H1 (cell line): Measurements from ENCODE around the gene SIPA1L3. TPM values are rescaled to one million over a fixed set of nuclear protein-coding genes. Genes with fewer than 3 reads are reported as not detected.

ENCODE experiments used
- CTCF ChIA-PET: fragments of 300-600 bp; sonication (Branson Sonifier 250); formaldehyde crosslinking; loops from one replicate; lab custom pipeline; 2021; ENCODE audit not compliant: partially characterized antibody; lab: Charles Lee
- POLR2A ChIA-PET: fragments of 300-600 bp; sonication (Branson Sonifier 250); formaldehyde crosslinking; loops from one replicate; lab custom pipeline; 2021; ENCODE audit warnings: inconsistent platforms; ENCODE audit not compliant: partially characterized antibody; lab: Charles Lee
- DNase-seq, 2 experiments: peaks; one replicate each; pipeline versions ENCODE4 v3.0.0 to v3.0.0-alpha.2; 2010 to 2022; ENCODE audit warnings: low spot score in 2 of 2, low read depth in 1 of 2, mixed read lengths in 1 of 2
- FAIRE-seq: peaks from 2 replicates; lab custom pipeline; 2011; peaks lifted over from hg19 to GRCh38; lab: Jason Lieb, UNC
- H2AFZ ChIP-seq: 2 replicates; pipeline ENCODE4 v1.8.1; 2012; ENCODE audit warnings: low read length, inconsistent platforms
- H2AK5ac ChIP-seq: 2 replicates; pipeline ENCODE4 v1.6.1; 2013; ENCODE audit warnings: low read depth, low read length
- H2BK120ac ChIP-seq: replicated peaks from 2 replicates; pipeline ENCODE3; 2013; ENCODE audit warnings: low read depth, low read length, inconsistent platforms
- H2BK12ac ChIP-seq: 2 replicates; pipeline ENCODE4 v1.6.1; 2013; ENCODE audit warnings: low read depth, low read length
- H2BK15ac ChIP-seq: 2 replicates; pipeline ENCODE4 v1.6.1; 2013; ENCODE audit warnings: low read length
- H2BK20ac ChIP-seq: 2 replicates; pipeline ENCODE4 v1.6.1; 2013; ENCODE audit warnings: low read length
- H2BK5ac ChIP-seq: 2 replicates; pipeline ENCODE4 v1.6.1; 2013; ENCODE audit warnings: low read depth, low read length
- H3K14ac ChIP-seq: 2 replicates; pipeline ENCODE4 v1.6.1; 2013; ENCODE audit warnings: inconsistent platforms; ENCODE audit not compliant: insufficient read length
- H3K18ac ChIP-seq: 2 replicates; pipeline ENCODE4 v1.6.1; 2013; ENCODE audit warnings: low read length; ENCODE audit errors: extremely low read depth
- H3K23ac ChIP-seq: 2 replicates; pipeline ENCODE4 v1.6.1; 2013; ENCODE audit warnings: inconsistent platforms; ENCODE audit not compliant: insufficient read length
- H3K23me2 ChIP-seq: 2 replicates; pipeline ENCODE4 v1.6.1; 2013; ENCODE audit warnings: low read depth, low read length
- H3K27ac ChIP-seq: 2 replicates; pipeline ENCODE4 v1.6.1; 2011; ENCODE audit warnings: low read depth, low read length, inconsistent platforms
- H3K27me3 ChIP-seq, 4 experiments: replicated peaks in 1 of 4; 1 replicate in 1 of 4; 2 replicates in 3 of 4; pipeline versions ENCODE4 v1.6.1 to v1.8.1; 2011 to 2013; ENCODE audit warnings: low read length in 3 of 4, mild to moderate bottlenecking in 3 of 4, inconsistent platforms in 2 of 4, mixed read lengths in 2 of 4, moderate library complexity in 1 of 4; ENCODE audit not compliant: control insufficient read depth in 3 of 4, insufficient read depth in 3 of 4; ENCODE audit errors: extremely low read depth in 1 of 4
- H3K36me3 ChIP-seq, 4 experiments: 2 replicates each; pipeline versions ENCODE4 v1.6.1 to v1.8.1; 2011 to 2013; ENCODE audit warnings: mild to moderate bottlenecking in 4 of 4, low read length in 3 of 4, moderate library complexity in 2 of 4, control low read depth in 1 of 4, inconsistent platforms in 1 of 4; ENCODE audit not compliant: insufficient read depth in 4 of 4, control insufficient read depth in 2 of 4
- H3K4ac ChIP-seq: replicated peaks from 2 replicates; pipeline ENCODE3; 2013; ENCODE audit warnings: low read length, low read depth, mixed read lengths, inconsistent platforms; ENCODE audit not compliant: insufficient read length
- H3K4me1 ChIP-seq, 4 experiments: replicated peaks in 1 of 4; 1 replicate in 1 of 4; 2 replicates in 3 of 4; pipeline versions ENCODE4 v1.6.1 to v1.8.1; 2011 to 2013; ENCODE audit warnings: low read length in 3 of 4, inconsistent platforms in 2 of 4, mixed read lengths in 1 of 4; ENCODE audit not compliant: insufficient read depth in 4 of 4, control insufficient read depth in 3 of 4
- H3K4me2 ChIP-seq, 2 experiments: 2 replicates each; pipeline versions ENCODE4 v1.6.1 to v1.8.1; 2011 to 2013; ENCODE audit warnings: low read depth in 2 of 2, low read length in 2 of 2, control low read depth in 1 of 2, inconsistent platforms in 1 of 2, mild to moderate bottlenecking in 1 of 2; ENCODE audit not compliant: insufficient read depth in 1 of 2
- H3K4me3 ChIP-seq, 4 experiments: fragments of 200-600, 300-600 bp in 1 of 4; sonication (generic), shearing (Covaris generic), sonication (Bioruptor Twin) in 1 of 4; 2 replicates each; pipeline versions ENCODE4 v1.5.1 to v1.8.1; 2011 to 2016; ENCODE audit warnings: low read length in 4 of 4, low read depth in 3 of 4, control low read depth in 2 of 4, inconsistent platforms in 2 of 4, mild to moderate bottlenecking in 2 of 4, mixed read lengths in 1 of 4, moderate library complexity in 1 of 4; ENCODE audit not compliant: insufficient read depth in 2 of 4; ENCODE audit errors: extremely low read depth in 1 of 4
- H3K56ac ChIP-seq: replicated peaks from 2 replicates; pipeline ENCODE3; 2013; ENCODE audit warnings: low read depth, mild to moderate bottlenecking, mixed read lengths, low read length, inconsistent platforms; ENCODE audit not compliant: insufficient read length
- H3K79me1 ChIP-seq: 2 replicates; pipeline ENCODE4 v1.6.1; 2013; ENCODE audit warnings: low read depth, low read length, control low read depth
- H3K79me2 ChIP-seq, 2 experiments: 2 replicates each; pipeline versions ENCODE4 v1.6.1 to v1.8.1; 2012 to 2013; ENCODE audit warnings: low read length in 2 of 2, mild to moderate bottlenecking in 2 of 2, inconsistent platforms in 1 of 2; ENCODE audit not compliant: insufficient read depth in 2 of 2, control insufficient read depth in 1 of 2
- H3K9ac ChIP-seq, 4 experiments: replicated peaks in 1 of 4; 1 replicate in 1 of 4; 2 replicates in 3 of 4; pipeline versions ENCODE4 v1.6.1 to v1.8.1; 2011 to 2013; ENCODE audit warnings: low read depth in 3 of 4, low read length in 3 of 4, control low read depth in 2 of 4, mild to moderate bottlenecking in 2 of 4, moderate library complexity in 2 of 4, inconsistent platforms in 1 of 4; ENCODE audit errors: extremely low read depth in 1 of 4
- H3K9me3 ChIP-seq, 2 experiments: 2 replicates each; pipeline versions ENCODE4 v1.6.1 to v1.8.1; 2012 to 2013; ENCODE audit warnings: mild to moderate bottlenecking in 2 of 2, moderate library complexity in 2 of 2, control low read depth in 1 of 2, inconsistent platforms in 1 of 2, low read depth in 1 of 2, low read length in 1 of 2, mixed read lengths in 1 of 2; ENCODE audit not compliant: insufficient read depth in 2 of 2
- H4K20me1 ChIP-seq, 2 experiments: replicated peaks in 1 of 2; 2 replicates each; pipeline versions ENCODE3 to v1.8.1; 2011 to 2013; ENCODE audit warnings: inconsistent platforms in 2 of 2, low read length in 2 of 2, mild to moderate bottlenecking in 1 of 2; ENCODE audit not compliant: insufficient read depth in 2 of 2, control insufficient read depth in 1 of 2
- H4K5ac ChIP-seq: 2 replicates; pipeline ENCODE4 v1.6.1; 2013; ENCODE audit warnings: low read length, low read depth, mixed read lengths, inconsistent platforms; ENCODE audit not compliant: insufficient read length
- H4K8ac ChIP-seq: 2 replicates; pipeline ENCODE4 v1.8.0; 2013; ENCODE audit warnings: mild to moderate bottlenecking, moderate library complexity, low read length, inconsistent platforms; ENCODE audit not compliant: insufficient read depth; ENCODE audit errors: extremely low read depth
- H4K91ac ChIP-seq: replicated peaks from 2 replicates; pipeline ENCODE3; 2013; ENCODE audit warnings: low read length, mixed read lengths, inconsistent platforms; ENCODE audit not compliant: insufficient read length
- BACH1 ChIP-seq: IDR thresholded peaks from 2 replicates; pipeline ENCODE4 v1.6.1; 2012; ENCODE audit warnings: low read length, improper control_type of control experiment
- MAFK ChIP-seq: IDR thresholded peaks from 2 replicates; pipeline ENCODE4 v1.6.1; 2012; ENCODE audit warnings: low read depth, mild to moderate bottlenecking, improper control_type of control experiment, low read length
- WGBS, 2 experiments: shearing (Covaris generic) in 1 of 2; methylation state at CpG; one replicate each; pipeline versions ENCODE4 v1.1.6 to v1.1.7; 2013 to 2015; ENCODE audit warnings: low lambda C conversion rate in 2 of 2, mixed read lengths in 2 of 2, inconsistent platforms in 1 of 2, low coverage in 1 of 2, missing lambda C conversion rate in 1 of 2; ENCODE audit not compliant: insufficient replicate concordance in 2 of 2, insufficient coverage in 1 of 2, insufficient read length in 1 of 2; ENCODE audit errors: extremely low coverage in 1 of 2, missing lambda C conversion rate in 1 of 2; 5-methylcytosine and 5-hydroxymethylcytosine counted together
- polyA plus RNA-seq, 7 experiments: library from polyadenylated mRNA; depleted of rRNA in 3 of 7; stranded (reverse) in 5 of 7; unstranded in 2 of 7; fragments of >200 nt in 5 of 7; fragments of 200-250 nt in 2 of 7; gene quantifications; 1 replicate in 5 of 7; 2 replicates in 1 of 7; 4 replicates in 1 of 7; pipeline versions ENCODE4 v1.2.1 to v1.2.3, GENCODE V29; 2011 to 2013; ENCODE audit warnings: missing spikeins in 2 of 7, mixed read lengths in 2 of 7
- total RNA-seq: library from RNA; stranded (reverse); fragmentation: NEBNext Ultra II Directional; extraction: Animal tissue kit (Norgen Biotek cat#: 25700); gene quantifications from 2 replicates; pipeline ENCODE4 v1.2.1, GENCODE V29; 2021

SIPA1L3 gene
- total and polyA plus RNA-seq, 2 of the 8 experiments (the other 6 are each of a cell fraction or from before 2014, with no cell fraction given) = 15.0 to 54.9 TPM

- Histone ChIP-seq H3K4me3 (no peak overlapping the region), H2BK12ac (peak overlapping the region; percentile 75; the same call in 1 of the 2 replicates), H3K4me1 (peaks cover 4 to 10% (median 8%) of the 10 kb centered on the region in 4 experiments), H3K9ac (no peak overlapping the region), H2AK5ac (no peak overlapping the region), H4K5ac (no peak overlapping the region), H4K8ac (no peak overlapping the region)
- TF ChIP-seq MAFK (no peak), BACH1 (no peak)
- TF ChIP-seq, all 59 proteins: peak for 0
- Histone ChIP-seq H4K20me1 (no peaks in the 10 kb centered on the region), H3K23me2 (0 out of 2 replicates have a peak, but pooled peaks cover 1% of the 10 kb centered on the region), H3K79me2 (no peaks in the 10 kb centered on the region), H3K9me3 (no peaks in the 10 kb centered on the region), H3K23ac (no peak overlapping the region), H2BK15ac (no peak overlapping the region), H3K36me3 (no peaks in the 10 kb centered on the region), H3K18ac (no peak overlapping the region), H3K14ac (no peak overlapping the region), H2BK5ac (no peak overlapping the region), H3K56ac (no peak overlapping the region), H2BK120ac (no peak overlapping the region), H4K91ac (no peak overlapping the region), H3K4me2 (no peak overlapping the region), H2BK20ac (no peak overlapping the region), H3K27ac (no peak overlapping the region), H2AFZ (no peak overlapping the region), H3K4ac (no peak overlapping the region), H3K27me3 (no peaks in the 10 kb centered on the region; a peak in 2 of 7 replicates), H3K79me1 (no peaks in the 10 kb centered on the region)
- no peak for FAIRE-seq
- WGBS, 2 experiments = 93% methylated on average over 12 of the region's 14 CpGs; no CpG with 5 or more reads in 1 of the 2 experiments
- CTCF ChIA-PET = interaction anchor here (1.2 to 9.5 kb wide), 12 partner anchors 10 to 139 kb away, joined by 3 to 124 read pairs (median 14); partner anchors contain the start of genes CATSPERG, KCNK6, PPP1R14A and PSMD8
- no peak for DNase-seq
- POLR2A ChIA-PET = interaction anchor here (1.3 to 2.2 kb wide), 4 partner anchors 9 to 44 kb away, joined by 3 to 10 read pairs (median 4); partner anchors contain the start of genes PPP1R14A and SPINT2
Measured at GRCh38 chr19:38245826-38246498, 339.0 kb downstream of the SIPA1L3 start.
